Fibroblast of skin of right biceps (primary cell): ENCODE data around the gene PRG3.
"Not testable (repeated sequence)": the region's sequence is repeated elsewhere in the genome, so short reads cannot be mapped to it uniquely, and the experiment has no call there.

Experiments
- DNase-seq: peaks from one replicate; pipeline ENCODE4 v3.0.0-alpha.2; 2013

The PRG3 gene

GRCh38 chr11:57358543-57358961, 22.4 kb downstream of the PRG3 start:
- DNase-seq, result peak; percentile 18

GRCh38 chr11:57357856-57358255, 23.1 kb downstream of the PRG3 start:
- DNase-seq, result peak; percentile 12

DNA sequence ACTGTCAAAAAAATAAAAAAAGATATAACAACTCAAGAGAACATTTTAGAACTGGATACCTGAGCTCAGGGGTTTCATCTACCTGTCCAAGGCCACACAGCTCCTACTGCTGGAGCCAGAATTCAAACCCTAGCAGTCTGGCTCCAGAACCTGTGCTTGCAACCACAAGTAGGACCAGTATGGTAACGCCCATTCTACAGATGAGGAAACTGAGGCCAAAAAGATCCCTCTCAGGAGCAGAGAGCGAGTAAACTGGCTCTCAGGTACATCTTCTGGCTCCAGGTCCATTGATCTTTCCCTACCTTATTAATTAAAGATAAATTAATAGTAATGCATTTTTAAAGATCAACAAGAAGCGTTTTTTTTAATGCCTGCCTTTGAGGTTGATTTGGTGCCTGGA, 23.6 kb downstream of the PRG3 start:
- DNase-seq, result no peak

DNA sequence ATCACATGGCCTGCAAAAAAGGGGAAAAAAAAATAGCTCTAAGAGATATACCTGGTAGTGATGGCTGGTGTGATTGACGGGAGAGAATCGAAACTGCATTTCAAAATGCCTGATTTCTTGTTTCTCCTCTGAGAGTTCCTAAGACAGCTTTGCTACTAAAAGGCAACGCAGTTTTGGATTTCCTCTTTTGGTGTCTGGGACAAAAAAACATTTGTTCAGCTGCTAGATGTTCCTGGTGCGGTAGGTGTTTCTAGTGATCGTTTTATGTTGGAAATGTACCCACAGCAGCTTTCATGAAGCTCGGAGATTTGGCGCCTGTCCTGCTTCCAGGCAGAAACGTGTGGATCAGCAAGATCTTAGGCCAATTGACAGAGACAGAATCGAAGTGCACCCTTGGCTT, 24.7 kb downstream of the PRG3 start:
- no peak for DNase-seq

DNA sequence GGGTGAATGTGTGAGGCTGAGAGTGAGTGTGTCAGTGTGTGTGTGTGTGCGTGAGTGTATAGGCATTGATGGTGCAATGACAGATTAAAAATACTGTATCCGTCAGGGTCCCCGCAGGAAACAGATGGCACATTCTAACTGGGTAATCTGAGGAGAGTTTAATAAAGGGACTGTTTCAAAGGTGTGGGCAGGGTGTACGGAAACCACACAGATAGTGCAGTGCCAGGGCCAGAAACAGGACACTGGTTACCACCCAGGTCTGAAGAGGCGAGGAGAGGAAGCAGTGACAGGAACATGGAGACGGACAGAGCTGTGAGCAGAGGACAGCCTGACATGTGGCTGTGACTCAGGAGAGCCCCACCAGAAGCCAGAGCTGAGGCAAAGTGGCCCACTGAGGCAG, 26.3 kb downstream of the PRG3 start:
- DNase-seq, result no peak

DNA sequence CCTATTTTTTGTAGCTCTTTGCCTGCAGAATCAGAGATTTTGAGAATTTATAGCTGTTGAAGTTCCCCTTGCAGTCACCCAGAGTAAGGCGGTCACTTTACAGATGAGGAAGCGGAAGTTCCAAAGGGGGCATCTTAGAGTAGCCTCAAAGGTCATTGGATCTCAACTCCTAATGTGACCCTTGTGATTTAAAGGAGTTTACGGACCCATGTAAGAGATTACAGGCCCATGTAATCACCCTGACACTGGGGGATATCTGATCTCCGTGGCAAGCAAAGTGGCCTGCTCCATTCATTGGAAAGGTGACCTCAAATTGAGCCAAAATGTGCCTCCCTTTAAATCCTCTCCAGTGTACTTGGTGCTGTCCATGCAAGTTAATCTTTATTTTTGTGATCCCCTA, 27.1 kb downstream of the PRG3 start:
- no peak for DNase-seq

GRCh38 chr11:57353446-57353845, 27.5 kb downstream of the PRG3 start:
- DNase-seq, result no peak

DNA sequence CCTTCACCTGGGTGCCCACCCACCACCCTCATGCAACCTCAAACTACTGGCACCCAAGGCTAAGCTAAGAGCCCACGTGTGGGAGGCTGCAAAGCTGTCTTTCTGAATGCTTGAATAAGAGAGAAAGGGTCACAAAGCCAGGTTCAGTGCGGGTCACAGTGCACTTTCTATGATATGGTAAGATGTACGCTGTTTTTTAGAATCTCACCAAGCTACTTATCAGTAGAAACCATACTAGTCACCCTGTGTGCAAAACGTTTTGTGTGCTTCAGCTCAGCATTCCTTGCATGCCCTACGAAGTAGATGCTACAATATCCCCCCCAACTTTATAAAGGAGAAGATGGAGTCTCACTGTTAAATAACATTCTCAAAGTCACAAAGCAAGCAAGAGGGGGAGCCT, 27.9 kb downstream of the PRG3 start:
- no peak for DNase-seq

DNA sequence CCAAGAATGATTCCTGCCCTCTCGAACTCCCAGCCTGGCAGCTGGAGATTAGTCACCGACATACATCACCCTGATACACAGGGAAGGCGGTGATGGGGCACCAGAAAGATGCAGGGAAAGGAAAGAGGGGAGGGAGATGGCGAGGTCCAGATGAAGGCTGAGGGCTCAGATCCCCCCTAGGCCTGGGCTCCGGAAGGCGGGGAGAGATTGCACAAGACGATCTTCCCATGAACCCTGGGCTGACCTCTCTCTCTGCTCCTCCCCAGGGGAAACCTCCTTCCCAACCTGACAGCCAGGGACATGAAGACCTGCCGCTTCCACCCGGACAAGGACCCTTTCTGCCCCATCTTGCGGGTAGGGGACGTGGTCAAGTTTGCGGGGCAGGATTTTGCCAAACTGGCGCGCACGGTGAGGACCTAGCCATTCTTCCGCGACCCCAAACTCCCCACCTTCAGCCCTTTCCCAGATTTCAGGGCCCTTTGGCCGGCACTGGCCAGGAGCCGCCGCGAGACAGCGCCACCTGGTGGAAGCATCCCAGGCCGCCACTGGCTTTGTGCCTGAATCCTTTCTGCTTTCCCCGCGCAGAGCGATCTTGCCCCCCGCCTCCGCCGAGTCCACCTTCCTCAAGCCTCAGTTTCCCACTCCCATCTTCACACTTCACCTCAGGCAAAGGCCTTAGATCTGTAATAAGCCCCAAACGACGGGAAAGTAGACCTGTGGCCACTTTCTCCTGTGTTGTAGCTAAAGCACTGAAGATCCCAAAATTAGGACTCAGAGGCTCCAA, 31.3 kb downstream of the PRG3 start:
- peak; percentile 22 for DNase-seq

DNA sequence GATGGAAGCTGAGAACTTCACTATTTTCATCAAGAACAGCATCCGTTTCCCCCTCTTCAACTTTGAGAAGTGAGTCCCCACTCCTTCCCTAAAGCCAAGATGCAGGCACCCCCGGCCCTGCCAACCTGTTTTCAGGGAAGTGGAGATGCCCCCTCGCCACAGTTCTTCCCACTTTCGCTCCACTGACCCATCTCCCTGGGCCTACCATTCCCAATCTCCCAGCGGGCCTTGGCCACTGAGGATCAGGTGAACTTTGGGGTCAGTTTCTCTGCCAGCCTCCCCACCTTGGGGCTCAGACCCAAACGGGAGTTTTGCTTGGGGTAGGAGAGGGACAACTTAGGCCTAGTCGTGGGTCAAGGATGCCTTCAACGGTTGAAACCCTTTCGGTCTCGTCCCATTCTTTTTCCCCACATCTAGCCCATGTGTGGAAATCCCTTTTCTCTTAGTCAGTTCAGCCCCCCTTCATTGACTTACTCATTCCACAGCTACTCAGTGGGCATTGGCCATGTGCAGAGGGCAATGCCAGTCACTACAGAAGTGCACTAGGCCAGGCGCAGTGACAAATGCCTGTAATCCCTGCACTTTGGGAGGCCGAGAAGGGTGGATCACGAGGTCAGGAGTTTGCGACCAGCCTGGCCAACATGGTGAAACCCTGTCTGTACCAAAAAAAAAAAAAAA, 32.2 kb downstream of the PRG3 start:
- DNase-seq, result no peak

DNA sequence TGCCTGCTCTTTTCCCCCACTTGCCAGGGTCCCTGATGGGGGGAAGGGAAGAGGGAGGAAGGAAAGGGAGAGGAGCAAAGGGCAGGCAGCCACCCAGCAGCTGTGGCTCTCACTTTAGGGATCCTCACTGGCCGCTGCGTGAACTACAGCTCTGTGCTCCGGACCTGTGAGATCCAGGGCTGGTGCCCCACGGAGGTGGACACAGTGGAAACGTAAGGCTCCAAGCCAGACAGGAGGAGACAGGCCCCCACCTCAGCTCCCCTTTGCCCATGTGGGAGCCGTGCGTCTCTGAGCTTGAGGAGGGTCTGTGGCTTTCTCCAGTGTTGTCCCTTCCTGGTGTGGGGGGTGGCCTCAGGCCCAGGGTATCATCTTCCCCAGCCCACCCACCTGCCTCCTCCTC, 32.9 kb downstream of the PRG3 start:
- no peak for DNase-seq

DNA sequence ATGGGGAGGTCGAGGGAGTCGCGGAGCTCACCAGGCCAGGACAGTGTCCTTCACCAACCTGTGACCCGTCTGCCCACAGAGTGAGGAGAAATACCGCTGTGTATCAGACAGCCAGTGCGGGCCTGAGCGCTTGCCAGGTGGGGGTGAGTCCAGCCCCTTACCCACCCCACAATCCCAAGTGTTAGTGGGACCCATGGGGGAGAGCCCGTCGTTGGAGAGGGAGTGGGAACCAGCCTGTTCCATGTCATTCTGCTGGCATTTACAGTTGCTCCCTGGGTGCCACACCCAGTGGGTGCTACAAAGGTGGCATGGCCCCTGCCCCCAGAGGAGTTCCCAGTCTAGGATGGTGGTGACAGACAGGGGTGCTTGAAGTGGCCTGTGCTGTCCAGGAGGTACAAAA, 33.6 kb downstream of the PRG3 start:
- DNase-seq, result no peak

DNA sequence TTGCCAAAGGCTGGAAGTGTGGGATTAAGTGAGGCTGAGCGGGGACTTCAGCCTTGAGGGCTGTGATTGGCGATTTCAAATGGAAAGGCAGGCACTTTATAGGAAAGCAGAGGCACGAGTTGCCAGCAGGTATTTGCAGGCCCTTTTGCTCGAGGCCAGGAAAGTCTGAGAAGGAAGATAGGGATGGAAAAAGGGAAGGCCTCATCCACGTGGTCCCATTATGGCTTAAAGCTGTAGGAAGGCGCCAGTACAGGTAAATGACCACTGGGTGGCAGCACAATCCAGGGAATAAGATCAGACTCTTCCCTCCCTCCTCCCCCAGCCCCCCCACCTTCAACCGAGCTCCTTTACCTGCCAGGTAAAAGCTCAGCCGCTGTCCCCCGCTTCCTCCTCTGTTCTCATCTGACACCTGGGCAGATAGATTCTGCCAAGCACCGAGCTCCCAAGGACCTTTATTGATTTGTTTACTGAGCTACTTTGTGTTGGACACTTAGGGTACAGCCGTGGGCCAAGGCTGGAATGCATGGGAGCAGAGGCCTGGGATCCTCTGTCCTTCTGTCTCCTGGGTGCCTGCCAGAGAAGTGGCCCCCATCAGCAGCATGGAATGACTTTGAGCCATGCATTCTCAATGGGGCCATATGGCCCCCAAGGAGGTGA, 35.3 kb downstream of the PRG3 start:
- peak; percentile 67 for DNase-seq

GRCh38 chr11:57344826-57345225, 36.1 kb downstream of the PRG3 start:
- DNase-seq, result no peak

GRCh38 chr11:57343825-57344224, 37.1 kb downstream of the PRG3 start:
- no peak for DNase-seq

- DNase-seq, result no peak
Observed at GRCh38 chr11:57342702-57343101, 38.2 kb downstream of the PRG3 start.

GRCh38 chr11:57341250-57341808, 39.6 kb downstream of the PRG3 start:
- DNase-seq, result no peak

DNA sequence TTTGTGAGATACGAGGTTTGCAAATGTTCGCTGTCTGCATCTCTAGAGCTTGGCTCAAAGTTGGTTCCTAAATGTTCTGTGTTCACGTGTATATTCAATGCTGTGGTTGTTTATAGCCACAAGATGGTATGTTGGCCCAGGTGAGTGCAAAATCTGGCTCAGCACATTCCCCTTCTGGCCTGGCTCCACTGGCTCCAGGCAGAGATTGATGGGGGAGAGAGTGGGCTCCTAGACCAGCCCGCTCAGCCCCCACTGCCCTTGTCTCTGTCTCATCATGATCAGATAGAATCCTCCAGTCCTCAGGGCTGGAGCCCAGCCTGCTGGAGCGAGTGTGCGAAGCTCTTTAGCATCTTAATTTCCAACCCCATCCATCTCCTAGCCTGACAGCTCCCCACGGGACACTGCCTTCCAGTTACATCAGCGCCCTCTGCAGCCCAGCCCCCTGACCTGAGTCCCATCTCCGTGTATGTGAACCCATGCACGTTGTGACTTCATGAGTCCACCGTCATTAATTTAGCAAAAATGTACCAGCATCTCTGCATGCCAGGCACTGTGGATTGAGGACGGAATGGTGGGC, 40.8 kb downstream of the PRG3 start:
- peak; percentile 53 for DNase-seq

- no peak for DNase-seq
Observed at GRCh38 chr11:57339328-57339727, 41.6 kb downstream of the PRG3 start.

DNA sequence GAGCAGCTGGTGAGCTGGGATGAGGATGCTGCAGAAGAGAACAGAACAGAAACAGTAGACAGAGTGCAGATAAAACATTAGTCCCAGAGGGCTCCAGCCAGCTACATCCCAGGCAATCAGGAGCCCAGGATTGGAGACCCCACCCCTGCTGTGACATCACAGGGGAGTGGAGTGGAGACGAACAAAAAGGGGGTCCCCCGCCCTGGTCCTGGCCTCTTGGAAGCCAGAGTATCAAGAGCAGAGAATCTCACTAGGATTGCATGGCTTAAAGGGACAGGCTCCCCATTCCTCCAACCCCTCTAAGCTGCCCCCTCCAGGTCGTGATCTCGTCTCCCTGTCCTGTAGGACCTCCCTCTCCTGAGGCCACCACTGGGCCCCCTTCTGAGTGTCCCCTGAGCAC, 42.8 kb downstream of the PRG3 start, which contains the start of gene P2RX3:
P2RX3 (plus strand) TSS at position 211 of the 400 bp plus-strand sequence. CDS start 199 bp downstream, outside the sequence.
- no peak for DNase-seq

DNA sequence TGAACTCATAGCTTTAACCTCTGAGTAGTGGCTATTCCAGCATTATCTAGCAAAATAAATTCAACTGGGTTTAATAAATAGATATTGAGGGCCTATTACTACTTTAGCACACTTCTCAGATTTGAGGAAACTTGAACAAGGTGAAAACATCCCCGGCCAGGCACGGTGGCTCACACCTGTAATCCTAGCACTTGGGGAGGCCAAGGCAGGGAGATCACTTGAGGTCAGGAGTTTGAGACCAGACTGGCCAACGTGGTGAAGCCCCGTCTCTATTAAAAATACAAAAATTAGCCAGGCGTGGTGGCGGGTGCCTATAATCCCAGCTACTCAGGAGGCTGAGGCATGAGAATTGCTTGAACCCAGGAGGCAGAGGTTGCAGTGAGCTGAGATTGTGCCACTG, 44.1 kb downstream of the PRG3 start:
- not testable (repeated sequence) for DNase-seq

- no peak for DNase-seq
Observed at GRCh38 chr11:57336111-57336666, 44.8 kb downstream of the PRG3 start.
